Left lung (tissue), 10 donors: Measurements from ENCODE around the gene ATF1. TPM values are rescaled to one million over a fixed set of nuclear protein-coding genes. Genes with fewer than 3 reads are reported as not detected.

Source experiments
- ATAC-seq: fragments of 200-7000 bp; cut with Tn5 transposase; one replicate; pipeline ENCODE4 v1.9.1; 2020; ENCODE audit warnings: moderate library complexity
- DNase-seq, 4 donors: peaks; one replicate each; pipeline ENCODE4 v3.0.0-alpha.2; 2013 to 2020
- H3K27ac ChIP-seq, 2 donors: fragments of 200-600 bp; sonication (generic) in 1 of 2; one replicate each; pipeline versions ENCODE4 v1.5.0 to v1.8.0; 2020 to 2021
- H3K27me3 ChIP-seq, 2 donors: fragments of 200-600 bp; sonication (generic) in 1 of 2; one replicate each; pipeline versions ENCODE4 v1.5.0 to v1.8.0; 2020 to 2021
- H3K36me3 ChIP-seq, 2 donors: fragments of 200-600 bp; sonication (generic) in 1 of 2; one replicate each; pipeline versions ENCODE4 v1.5.0 to v1.8.0; 2020 to 2021
- H3K4me1 ChIP-seq, 2 donors: fragments of 200-600 bp; one replicate each; pipeline ENCODE4 v1.8.0; 2021
- H3K4me3 ChIP-seq, 2 donors: fragments of 200-600 bp; sonication (generic) in 1 of 2; one replicate each; pipeline versions ENCODE4 v1.5.0 to v1.8.0; 2020 to 2021; ENCODE audit warnings: mild to moderate bottlenecking in 1 of 2
- H3K9me3 ChIP-seq, 2 donors: fragments of 200-600 bp; sonication (generic) in 1 of 2; one replicate each; pipeline versions ENCODE4 v1.5.0 to v1.8.0; 2020 to 2021
- CTCF ChIP-seq, 2 donors: fragments of 200-600 bp; sonication (generic) in 1 of 2; IDR thresholded peaks; one replicate each; pipeline versions ENCODE4 v1.5.0 to v1.8.0; 2021; ENCODE audit warnings: antibody characterized with exemption in 2 of 2
- intact Hi-C, 2 donors: fragments of 100-400 bp; cut with DNase I; formaldehyde crosslinking; loops; one replicate each; pipeline versions ENCODE4 v1.11.2 to v1.14.2; 2022
- polyA plus RNA-seq, 6 donors: library from polyadenylated mRNA; unstranded; fragments of 120-200 nt; gene quantifications; one replicate each; pipeline ENCODE4 v1.2.1, GENCODE V29; 2013; ENCODE audit not compliant: insufficient read length in 6 of 6
- total RNA-seq, 2 donors: library from RNA; stranded (reverse); fragmentation: NEBNext Ultra II Directional; extraction: Animal tissue kit (Norgen Biotek cat#: 25700); gene quantifications; one replicate each; pipeline ENCODE4 v1.2.1, GENCODE V29; 2021
- donor health status: DM: no; HTN: yes; CAD: no.
- donor health status: DM: no; HTN: no; CAD: no.

Gene ATF1
- total and polyA plus RNA-seq, 8 donors, result 33.0 to 56.4 (median 45.9) TPM

- intact Hi-C loops, result no loop called here
- Histone ChIP-seq H3K4me3 (no peak overlapping the region), H3K9me3 (no peaks in the 10 kb centered on the region), H3K36me3 (peaks cover 0 to 17% of the 10 kb centered on the region in 2 donors), H3K27me3 (no peaks in the 10 kb centered on the region), H3K27ac (no peak overlapping the region), H3K4me1 (peaks cover 0 to 3% of the 10 kb centered on the region in 2 donors)
- no peak for TF ChIP-seq CTCF (IDR thresholded peaks at IDR 0.05)
- DNase-seq, result no peak
- ATAC-seq, result no peak
These were observed 9.0 kb downstream of the ATF1 start for GRCh38 chr12:50772877-50773276.

GRCh38 chr12:50775251-50775650 lies 11.3 kb downstream of the ATF1 start:
- no peak overlapping the region for H3K27ac ChIP-seq
- ATAC-seq, result no peak
- no peaks in the 10 kb centered on the region for H3K27me3 ChIP-seq
- H3K4me1 ChIP-seq, result no peaks in the 10 kb centered on the region
- no peaks in the 10 kb centered on the region for H3K9me3 ChIP-seq
- peaks cover 0 to 16% of the 10 kb centered on the region in 2 donors for H3K36me3 ChIP-seq
- H3K4me3 ChIP-seq, result no peak overlapping the region
- no peak for DNase-seq
- no peak for TF ChIP-seq CTCF (IDR thresholded peaks at IDR 0.05)
- intact Hi-C loops, result no loop called here

- DNase-seq, result no peak
- Histone ChIP-seq H3K4me1 (no peaks in the 10 kb centered on the region), H3K27ac (no peak overlapping the region), H3K4me3 (no peak overlapping the region), H3K36me3 (peaks cover 0 to 17% of the 10 kb centered on the region in 2 donors), H3K9me3 (no peaks in the 10 kb centered on the region), H3K27me3 (no peaks in the 10 kb centered on the region)
- TF ChIP-seq CTCF (IDR thresholded peaks at IDR 0.05), result no peak
- intact Hi-C loops, result no loop called here
- ATAC-seq, result no peak
These were observed 13.1 kb downstream of the ATF1 start for GRCh38 chr12:50776749-50777728.

GRCh38 chr12:50778663-50779590 lies 15.0 kb downstream of the ATF1 start:
- DNase-seq, result no peak
- no peak for TF ChIP-seq CTCF (IDR thresholded peaks at IDR 0.05)
- H3K27ac ChIP-seq, result no peak overlapping the region
- H3K27me3 ChIP-seq, result no peaks in the 10 kb centered on the region
- no peak overlapping the region for H3K4me3 ChIP-seq
- ATAC-seq, result no peak
- H3K4me1 ChIP-seq, result no peaks in the 10 kb centered on the region
- intact Hi-C loops, result no loop called here
- H3K9me3 ChIP-seq, result no peaks in the 10 kb centered on the region
- peaks cover 0 to 26% of the 10 kb centered on the region in 2 donors for H3K36me3 ChIP-seq

GRCh38 chr12:50780013-50780412 lies 16.1 kb downstream of the ATF1 start:
- TF ChIP-seq CTCF (IDR thresholded peaks at IDR 0.05), result no peak
- intact Hi-C loops, result no loop called here
- no peak overlapping the region for H3K27ac ChIP-seq

More at GRCh38 chr12:50780013-50780412, 16.1 kb downstream of the ATF1 start:
- Histone ChIP-seq H3K27me3 (no peaks in the 10 kb centered on the region), H3K9me3 (no peaks in the 10 kb centered on the region), H3K4me1 (no peaks in the 10 kb centered on the region), H3K4me3 (no peak overlapping the region), H3K36me3 (peaks cover 0 to 27% of the 10 kb centered on the region in 2 donors)
- ATAC-seq (no peak), DNase-seq (no peak)
